ENCODE measurements around the gene TRUB1. TPM values are rescaled to one million over a fixed set of nuclear protein-coding genes. Genes with fewer than 3 reads are reported as not detected.
"Not testable (repeated sequence)": the region's sequence is repeated elsewhere in the genome, so short reads cannot be mapped to it uniquely, and the experiment has no call there.

Gene TRUB1
- total RNA-seq, 1 experiment from 2014 or later, result 39.4 TPM

- DNase-seq (ENCODE audit: low read depth, low spot score), result no peak
- in situ Hi-C loops (cut with HindIII; ENCODE audit: low pct_unique_long_range_greater_than_20kb, low sequenced_read_pairs), result no loop called here
Measured at GRCh38 chr10:114917927-114918672, 19.9 kb upstream of the TRUB1 start.

DNA sequence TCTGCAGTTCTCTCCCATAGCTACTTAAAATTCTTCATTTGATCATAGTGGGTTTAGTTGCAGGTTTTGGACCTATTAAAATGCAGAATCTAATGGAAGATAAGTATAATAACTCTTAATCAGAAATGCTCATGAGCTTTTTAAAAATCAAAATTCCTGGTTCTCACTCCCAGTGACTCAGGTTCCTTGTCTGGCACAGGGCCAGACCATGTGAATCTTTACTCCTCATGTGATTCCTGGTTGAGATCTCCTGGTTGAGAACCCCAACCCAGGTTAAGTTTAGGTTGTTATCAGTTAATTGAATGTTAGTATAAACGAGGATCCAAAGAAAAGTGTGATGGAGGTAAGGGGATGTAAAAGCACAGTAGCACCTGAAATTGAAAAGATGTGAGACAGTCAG, 17.5 kb upstream of the TRUB1 start:
- DNase-seq (ENCODE audit: low read depth, low spot score), result no peak
- in situ Hi-C loops (cut with HindIII; ENCODE audit: low pct_unique_long_range_greater_than_20kb, low sequenced_read_pairs), result no loop called here

GRCh38 chr10:114922003-114922402, 16.0 kb upstream of the TRUB1 start:
- in situ Hi-C loops (cut with HindIII; ENCODE audit: low pct_unique_long_range_greater_than_20kb, low sequenced_read_pairs), result no loop called here

DNA sequence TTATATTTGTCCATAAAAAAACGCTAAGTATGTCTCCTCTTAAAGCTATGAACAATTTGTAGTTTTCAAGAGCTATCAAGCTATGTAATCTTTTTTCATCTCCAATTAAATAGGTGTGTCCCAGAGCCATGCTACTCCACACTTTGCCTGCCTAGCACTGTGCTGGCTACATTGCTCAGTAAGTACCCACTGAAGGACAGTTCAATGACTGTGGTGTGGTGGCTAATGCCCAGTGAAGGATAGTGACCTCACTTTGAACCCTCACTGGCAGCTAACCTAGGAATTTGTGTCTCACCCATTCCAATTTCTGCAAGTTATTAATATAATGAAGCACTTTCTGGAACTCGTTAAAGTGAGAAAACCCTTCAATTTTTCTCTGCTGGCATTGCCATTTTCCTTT, 14.4 kb upstream of the TRUB1 start:
- in situ Hi-C loops (cut with HindIII; ENCODE audit: low pct_unique_long_range_greater_than_20kb, low sequenced_read_pairs), result no loop called here
- no peak for DNase-seq (ENCODE audit: low read depth, low spot score)

More at GRCh38 chr10:114922003-114922402, 16.0 kb upstream of the TRUB1 start:
- no peak for DNase-seq (ENCODE audit: low read depth, low spot score)

DNA sequence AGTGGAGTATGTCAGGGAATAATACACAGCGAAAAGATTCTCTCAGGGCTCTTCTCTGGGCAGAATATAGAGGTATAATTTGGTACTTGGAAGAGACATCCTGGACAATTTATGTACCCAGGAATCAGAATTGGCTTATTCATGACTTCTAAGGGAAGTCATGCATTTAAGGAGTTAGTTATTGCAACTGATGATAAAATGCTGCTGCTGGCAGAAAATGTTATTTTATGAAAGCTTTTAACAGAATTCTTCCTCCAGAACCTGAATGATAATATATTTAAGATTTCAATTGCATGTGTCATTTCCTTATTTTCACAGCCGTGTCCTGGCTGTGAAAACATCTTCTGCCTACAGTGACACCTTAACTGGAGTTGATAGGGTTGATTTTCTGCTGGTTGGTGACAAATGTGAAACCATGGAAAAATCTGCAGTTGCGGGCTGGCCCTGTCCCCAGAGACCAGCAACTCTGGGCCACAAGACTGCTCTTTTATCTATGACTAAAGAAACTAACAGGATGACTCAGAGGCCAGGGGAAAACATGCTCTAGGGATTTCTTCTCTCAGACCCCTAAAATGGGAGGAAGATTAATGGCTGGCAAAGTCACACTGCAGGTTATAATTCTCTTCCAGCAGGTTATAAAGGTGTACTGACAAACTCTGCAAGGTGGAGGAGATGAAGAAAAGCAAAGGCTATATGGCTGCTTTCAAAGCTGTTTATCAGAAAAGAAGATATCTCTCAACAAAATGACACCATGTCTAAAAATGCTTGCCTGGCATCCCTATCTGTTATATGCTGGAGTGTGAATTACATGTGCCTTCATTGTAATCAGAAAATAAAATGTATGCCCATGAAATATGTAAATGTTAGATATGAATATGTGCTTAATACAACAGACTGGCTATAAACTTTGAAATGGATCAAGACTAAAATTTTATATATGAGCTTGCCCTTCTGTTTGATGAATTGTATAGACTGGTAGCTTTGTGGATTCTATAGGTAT, 12.1 kb upstream of the TRUB1 start:
- peak; percentile 22 for DNase-seq (ENCODE audit: low read depth, low spot score)
- in situ Hi-C loops (cut with HindIII; ENCODE audit: low pct_unique_long_range_greater_than_20kb, low sequenced_read_pairs), result no loop called here

GRCh38 chr10:114928818-114929217, 9.2 kb upstream of the TRUB1 start:
- in situ Hi-C loops (cut with HindIII; ENCODE audit: low pct_unique_long_range_greater_than_20kb, low sequenced_read_pairs), result no loop called here
- DNase-seq (ENCODE audit: low read depth, low spot score), result no peak

DNA sequence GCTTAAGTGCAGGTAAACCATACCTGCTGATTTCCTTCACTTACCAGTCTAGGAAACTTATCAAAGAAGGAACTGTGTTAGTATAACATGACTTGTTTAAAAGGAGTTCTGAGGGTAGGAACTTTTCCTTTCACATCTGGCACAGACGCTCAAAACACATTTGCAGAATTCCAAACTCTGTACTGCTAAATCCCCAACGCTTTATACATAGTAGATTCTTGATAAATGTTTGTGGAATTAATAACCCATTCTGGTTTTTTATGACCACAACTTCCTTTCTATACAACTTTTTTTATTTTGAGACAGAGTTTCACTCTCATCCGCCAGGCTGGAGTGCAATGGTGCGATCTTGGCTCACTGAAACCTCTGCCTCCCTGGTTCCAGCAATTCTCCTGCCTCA, 7.7 kb upstream of the TRUB1 start:
- in situ Hi-C loops (cut with HindIII; ENCODE audit: low pct_unique_long_range_greater_than_20kb, low sequenced_read_pairs), result no loop called here
- DNase-seq (ENCODE audit: low read depth, low spot score), result no peak

- in situ Hi-C loops (cut with HindIII; ENCODE audit: low pct_unique_long_range_greater_than_20kb, low sequenced_read_pairs), result no loop called here
- no peak for DNase-seq (ENCODE audit: low read depth, low spot score)
Measured at GRCh38 chr10:114931072-114931679, 6.8 kb upstream of the TRUB1 start.

- no peak for DNase-seq (ENCODE audit: low read depth, low spot score)
- in situ Hi-C loops (cut with HindIII; ENCODE audit: low pct_unique_long_range_greater_than_20kb, low sequenced_read_pairs), result no loop called here
Measured at GRCh38 chr10:114932225-114932624, 5.8 kb upstream of the TRUB1 start.

DNA sequence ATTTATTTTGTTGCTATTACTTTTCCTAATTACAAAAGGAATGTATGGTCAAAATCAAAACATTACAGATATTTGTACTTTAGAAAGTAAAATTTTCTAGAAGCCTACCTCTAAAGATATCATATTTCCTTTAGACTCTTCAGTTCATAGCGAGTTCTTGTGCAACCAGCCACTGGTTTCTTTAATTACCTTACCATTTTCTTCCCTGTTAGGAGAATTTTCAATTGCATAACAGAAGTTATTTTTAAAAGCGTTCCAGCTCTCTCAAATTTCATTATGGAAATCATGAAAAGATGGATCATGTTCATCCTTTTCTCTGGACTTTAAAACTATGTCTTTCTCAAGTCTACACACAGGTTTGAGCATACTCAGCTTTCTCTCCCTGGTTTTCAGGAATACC, 5.0 kb upstream of the TRUB1 start:
- DNase-seq (ENCODE audit: low read depth, low spot score), result no peak
- in situ Hi-C loops (cut with HindIII; ENCODE audit: low pct_unique_long_range_greater_than_20kb, low sequenced_read_pairs), result no loop called here

- in situ Hi-C loops (cut with HindIII; ENCODE audit: low pct_unique_long_range_greater_than_20kb, low sequenced_read_pairs), result no loop called here
- DNase-seq (ENCODE audit: low read depth, low spot score), result no peak
Measured at GRCh38 chr10:114933588-114933987, 4.4 kb upstream of the TRUB1 start.

- in situ Hi-C loops (cut with HindIII; ENCODE audit: low pct_unique_long_range_greater_than_20kb, low sequenced_read_pairs), result not testable (repeated sequence)
Measured at GRCh38 chr10:114933995-114934394, 4.0 kb upstream of the TRUB1 start.

GRCh38 chr10:114938856-114939193, 830 bp downstream of the TRUB1 start:
- DNase-seq (ENCODE audit: low read depth, low spot score), result no peak
- in situ Hi-C loops (cut with HindIII; ENCODE audit: low pct_unique_long_range_greater_than_20kb, low sequenced_read_pairs), result no loop called here

More at GRCh38 chr10:114933995-114934394, 4.0 kb upstream of the TRUB1 start:
- not testable (repeated sequence) for DNase-seq (ENCODE audit: low read depth, low spot score)

DNA sequence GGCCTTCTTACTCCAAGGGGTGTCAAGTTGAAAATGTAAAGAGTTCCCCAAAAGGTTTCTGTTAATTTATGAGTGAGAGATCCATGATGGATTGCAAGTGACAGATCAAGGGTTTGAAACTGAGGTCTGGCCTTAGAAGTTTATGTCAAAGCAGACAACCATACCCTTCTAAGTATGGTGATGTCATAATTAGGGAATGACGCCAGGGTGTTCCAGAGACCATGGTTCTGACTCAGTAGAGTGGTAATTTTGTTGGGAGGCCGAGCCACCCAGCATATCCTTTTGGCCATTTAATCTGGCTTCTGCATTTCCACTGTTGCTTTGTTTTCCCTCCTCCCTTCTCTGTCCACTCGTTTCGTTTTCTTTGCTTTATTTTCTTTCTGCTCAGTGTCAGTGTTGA, 2.7 kb downstream of the TRUB1 start:
- in situ Hi-C loops (cut with HindIII; ENCODE audit: low pct_unique_long_range_greater_than_20kb, low sequenced_read_pairs), result no loop called here
- DNase-seq (ENCODE audit: low read depth, low spot score), result no peak

DNA sequence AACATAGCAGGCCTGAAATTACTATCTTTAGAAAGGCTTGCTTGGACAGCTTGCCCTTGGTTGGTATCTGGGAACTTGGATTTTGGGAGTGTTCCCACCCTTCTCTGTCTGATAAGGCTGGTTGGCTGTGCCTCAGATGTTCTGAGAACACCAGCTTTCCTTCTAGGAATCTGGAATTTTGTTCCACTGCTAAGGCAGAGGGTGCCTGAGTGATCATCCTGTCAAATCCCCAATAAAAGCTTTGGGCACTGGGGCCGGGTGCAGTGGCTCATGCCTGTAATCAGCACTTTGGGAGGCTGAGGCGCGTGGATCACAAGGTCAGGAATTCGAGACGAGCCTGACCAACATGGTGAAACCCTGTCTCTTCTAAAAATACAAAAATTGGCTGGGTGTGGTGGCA, 5.0 kb downstream of the TRUB1 start:
- no peak for DNase-seq (ENCODE audit: low read depth, low spot score)
- in situ Hi-C loops (cut with HindIII; ENCODE audit: low pct_unique_long_range_greater_than_20kb, low sequenced_read_pairs), result no loop called here

GRCh38 chr10:114953047-114953446, 15.1 kb downstream of the TRUB1 start:
- in situ Hi-C loops (cut with HindIII; ENCODE audit: low pct_unique_long_range_greater_than_20kb, low sequenced_read_pairs), result no loop called here
- no peak for DNase-seq (ENCODE audit: low read depth, low spot score)

DNA sequence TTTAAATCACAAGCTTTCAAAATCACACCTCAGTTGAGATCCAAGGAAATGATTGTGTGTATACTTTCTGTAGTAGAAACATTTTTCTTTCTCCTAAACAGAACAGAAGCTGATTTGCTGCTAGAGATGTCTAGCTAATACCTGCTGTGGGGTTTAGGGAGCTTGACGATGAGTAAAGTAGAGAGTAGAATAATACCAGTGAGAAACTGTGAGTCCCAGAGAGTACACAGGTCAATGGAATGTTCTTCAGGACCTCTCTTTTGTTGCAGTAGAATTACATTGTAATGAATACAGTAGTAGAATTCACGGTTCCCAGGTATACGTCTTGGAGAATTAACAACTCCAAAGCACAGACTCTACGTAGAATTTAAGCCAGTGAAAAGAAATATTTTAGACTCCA, 18.0 kb downstream of the TRUB1 start:
- in situ Hi-C loops (cut with HindIII; ENCODE audit: low pct_unique_long_range_greater_than_20kb, low sequenced_read_pairs), result no loop called here
- DNase-seq (ENCODE audit: low read depth, low spot score), result no peak

- DNase-seq (ENCODE audit: low read depth, low spot score), result no peak
- in situ Hi-C loops (cut with HindIII; ENCODE audit: low pct_unique_long_range_greater_than_20kb, low sequenced_read_pairs), result no loop called here
Measured at GRCh38 chr10:114956466-114956865, 18.5 kb downstream of the TRUB1 start.
